Mesenchymal stem cell (in vitro differentiated cells and primary cell): ENCODE data around the gene ZHX3.

ENCODE experiments used
- DNase-seq: peaks from one replicate; pipeline ENCODE4 v3.0.0-alpha.2; 2013
- H2AFZ ChIP-seq: one replicate; pipeline ENCODE4 v1.6.1; 2013; ENCODE audit warnings: low read depth, mild to moderate bottlenecking, control low read depth, inconsistent platforms, low read length, moderate library complexity
- H2AK5ac ChIP-seq: 2 replicates; pipeline ENCODE4 v1.6.1; 2013; ENCODE audit warnings: low read length, moderate library complexity, mild to moderate bottlenecking, inconsistent platforms; ENCODE audit not compliant: severe bottlenecking
- H2BK120ac ChIP-seq: one replicate; pipeline ENCODE4 v1.6.1; 2013; ENCODE audit warnings: low read depth, mild to moderate bottlenecking, inconsistent platforms, low read length, moderate library complexity
- H2BK12ac ChIP-seq, 2 experiments: one replicate each; pipeline ENCODE4 v1.6.1; 2013; ENCODE audit warnings: inconsistent platforms in 2 of 2, low read length in 2 of 2, mild to moderate bottlenecking in 2 of 2, moderate library complexity in 2 of 2, control low read depth in 1 of 2
- H2BK15ac ChIP-seq: one replicate; pipeline ENCODE4 v1.6.1; 2013; ENCODE audit warnings: mild to moderate bottlenecking, low read depth, inconsistent platforms; ENCODE audit not compliant: poor library complexity, severe bottlenecking
- H2BK5ac ChIP-seq: 2 replicates; pipeline ENCODE4 v1.6.1; 2013; ENCODE audit warnings: low read depth, mild to moderate bottlenecking, low read length, control low read depth, inconsistent platforms; ENCODE audit not compliant: poor library complexity, severe bottlenecking
- H3K14ac ChIP-seq, 2 experiments: one replicate each; pipeline ENCODE4 v1.6.1; 2013; ENCODE audit warnings: inconsistent platforms in 2 of 2, low read length in 2 of 2, control low read depth in 1 of 2, mild to moderate bottlenecking in 1 of 2, moderate library complexity in 1 of 2
- H3K18ac ChIP-seq, 2 experiments: one replicate each; pipeline ENCODE4 v1.6.1; 2013; ENCODE audit warnings: inconsistent platforms in 2 of 2, low read length in 2 of 2, control low read depth in 1 of 2, low read depth in 1 of 2, mild to moderate bottlenecking in 1 of 2
- H3K23ac ChIP-seq, 2 experiments: one replicate each; pipeline ENCODE4 v1.6.1; 2013; ENCODE audit warnings: inconsistent platforms in 2 of 2, low read length in 2 of 2, mild to moderate bottlenecking in 2 of 2, moderate library complexity in 2 of 2, control low read depth in 1 of 2
- H3K27ac ChIP-seq: 2 replicates; pipeline ENCODE4 v1.5.1; 2013; ENCODE audit warnings: mild to moderate bottlenecking, moderate library complexity, low read length, control low read depth, inconsistent platforms; ENCODE audit not compliant: poor library complexity, severe bottlenecking
- H3K27me3 ChIP-seq, 2 experiments: 2 replicates each; pipeline versions ENCODE4 v1.6.1 to v1.7.0; 2013; ENCODE audit warnings: low read length in 2 of 2, mild to moderate bottlenecking in 2 of 2, moderate library complexity in 2 of 2, control low read depth in 1 of 2, inconsistent platforms in 1 of 2; ENCODE audit not compliant: control insufficient read depth in 1 of 2, insufficient read depth in 1 of 2
- H3K36me3 ChIP-seq, 2 experiments: 2 replicates each; pipeline versions ENCODE4 v1.6.1 to v1.7.0; 2013; ENCODE audit warnings: low read length in 2 of 2, control low read depth in 1 of 2, inconsistent platforms in 1 of 2, low read depth in 1 of 2, mild to moderate bottlenecking in 1 of 2; ENCODE audit not compliant: insufficient read depth in 2 of 2, control insufficient read depth in 1 of 2
- H3K4ac ChIP-seq, 2 experiments: one replicate each; pipeline ENCODE4 v1.6.1; 2013; ENCODE audit warnings: inconsistent platforms in 2 of 2, low read length in 2 of 2, mild to moderate bottlenecking in 2 of 2, moderate library complexity in 2 of 2, control low read depth in 1 of 2, low read depth in 1 of 2
- H3K4me1 ChIP-seq: 2 replicates; pipeline ENCODE4 v1.6.1; 2013; ENCODE audit warnings: low read depth, low read length, control low read depth; ENCODE audit not compliant: control insufficient read depth, insufficient read depth
- H3K4me2 ChIP-seq: 2 replicates; pipeline ENCODE4 v1.6.1; 2013; ENCODE audit warnings: low read length, mild to moderate bottlenecking, inconsistent platforms; ENCODE audit not compliant: poor library complexity, severe bottlenecking
- H3K4me3 ChIP-seq, 2 experiments: 2 replicates each; pipeline versions ENCODE4 v1.5.1 to v1.7.0; 2013; ENCODE audit warnings: low read length in 2 of 2, mild to moderate bottlenecking in 2 of 2, control low read depth in 1 of 2, low read depth in 1 of 2; ENCODE audit not compliant: insufficient read depth in 1 of 2
- H3K79me1 ChIP-seq: replicated peaks from 2 replicates; pipeline ENCODE4 v1.6.1; 2013; ENCODE audit warnings: mild to moderate bottlenecking, control low read depth, low read length, inconsistent platforms; ENCODE audit not compliant: poor library complexity, severe bottlenecking
- H3K9ac ChIP-seq: 2 replicates; pipeline ENCODE4 v1.7.0; 2013; ENCODE audit warnings: mild to moderate bottlenecking, low read length, moderate library complexity
- H3K9me3 ChIP-seq: 2 replicates; pipeline ENCODE4 v1.7.0; 2013; ENCODE audit warnings: mild to moderate bottlenecking, low read length; ENCODE audit not compliant: control insufficient read depth
- H4K8ac ChIP-seq: one replicate; pipeline ENCODE4 v1.6.1; 2013; ENCODE audit warnings: inconsistent platforms, mild to moderate bottlenecking, low read length, moderate library complexity
- H4K91ac ChIP-seq: one replicate; pipeline ENCODE4 v1.6.1; 2013; ENCODE audit warnings: mild to moderate bottlenecking, low read length, inconsistent platforms
- WGBS: methylation state at CpG from one replicate; pipeline ENCODE4 v1.1.7; 2013; ENCODE audit warnings: mixed read lengths; 5-methylcytosine and 5-hydroxymethylcytosine counted together

The ZHX3 gene

GRCh38 chr20:41221614-41222218, 95.8 kb downstream of the ZHX3 start:
- Histone ChIP-seq H3K9me3 (no peaks in the 10 kb centered on the region), H3K4ac (no peak overlapping the region), H2BK12ac (no peak overlapping the region), H3K9ac (no peak overlapping the region), H2BK15ac (no peak overlapping the region), H2AK5ac (no peak overlapping the region), H2BK5ac (no peak overlapping the region), H3K79me1 (peaks cover 12% of the 10 kb centered on the region), H3K18ac (no peak overlapping the region), H4K91ac (no peak overlapping the region), H3K27me3 (no peaks in the 10 kb centered on the region), H2AFZ (no peak overlapping the region), H2BK120ac (no peak overlapping the region), H3K14ac (peak overlapping the region in 1 of 2 experiments; percentile 53), H3K4me2 (no peak overlapping the region), H3K36me3 (peaks cover 4 to 16% of the 10 kb centered on the region in 2 experiments), H3K23ac (no peak overlapping the region), H3K4me1 (no peaks in the 10 kb centered on the region), H3K4me3 (no peak overlapping the region), H4K8ac (no peak overlapping the region), H3K27ac (no peak overlapping the region)
- WGBS, result 91% methylated on average over 5 of the region's 5 CpGs
- no peak for DNase-seq

GRCh38 chr20:41219824-41220223, 97.7 kb downstream of the ZHX3 start:
- Histone ChIP-seq H3K4me2 (no peak overlapping the region), H2AFZ (no peak overlapping the region), H3K18ac (no peak overlapping the region), H3K4me1 (no peaks in the 10 kb centered on the region), H3K9ac (no peak overlapping the region), H3K27ac (no peak overlapping the region), H3K36me3 (peaks cover 4 to 12% of the 10 kb centered on the region in 2 experiments), H3K14ac (no peak overlapping the region), H3K4ac (no peak overlapping the region), H3K4me3 (no peak overlapping the region), H3K27me3 (no peaks in the 10 kb centered on the region), H3K79me1 (peaks cover 10% of the 10 kb centered on the region), H2BK15ac (no peak overlapping the region), H2BK12ac (no peak overlapping the region), H3K9me3 (no peaks in the 10 kb centered on the region), H2AK5ac (no peak overlapping the region), H2BK5ac (no peak overlapping the region), H4K8ac (no peak overlapping the region), H3K23ac (no peak overlapping the region), H2BK120ac (no peak overlapping the region), H4K91ac (no peak overlapping the region)
- DNase-seq, result no peak
- 98% methylated on average over 2 of the region's 2 CpGs for WGBS

- Histone ChIP-seq H3K4me1 (peaks cover under 1% of the 10 kb centered on the region), H3K4me2 (no peak overlapping the region), H4K91ac (no peak overlapping the region), H3K9me3 (no peaks in the 10 kb centered on the region), H3K27ac (no peak overlapping the region), H3K79me1 (peaks cover 14% of the 10 kb centered on the region), H3K23ac (no peak overlapping the region), H3K27me3 (no peaks in the 10 kb centered on the region), H3K4me3 (no peak overlapping the region), H2BK12ac (no peak overlapping the region), H3K36me3 (peaks cover 4 to 12% of the 10 kb centered on the region in 2 experiments), H3K9ac (no peak overlapping the region), H2BK5ac (no peak overlapping the region), H3K18ac (no peak overlapping the region), H2BK120ac (no peak overlapping the region), H2BK15ac (no peak overlapping the region), H2AK5ac (no peak overlapping the region), H4K8ac (no peak overlapping the region), H2AFZ (no peak overlapping the region), H3K4ac (no peak overlapping the region), H3K14ac (no peak overlapping the region)
- WGBS, result 93% methylated on average over 1 of the region's 2 CpGs
- no peak for DNase-seq
Observed at GRCh38 chr20:41218466-41218865, 99.1 kb downstream of the ZHX3 start.

GRCh38 chr20:41217422-41217821, 100.1 kb downstream of the ZHX3 start:
- no peak overlapping the region for H2BK5ac ChIP-seq
- H2BK120ac ChIP-seq, result no peak overlapping the region
- no peak overlapping the region for H3K9ac ChIP-seq
- no peak overlapping the region for H2AK5ac ChIP-seq
- H2AFZ ChIP-seq, result no peak overlapping the region
- no peak overlapping the region for H2BK12ac ChIP-seq
- 100% methylated on average over 3 of the region's 5 CpGs for WGBS
- no peak overlapping the region for H4K8ac ChIP-seq
- H3K4me3 ChIP-seq, result no peak overlapping the region
- no peak overlapping the region for H4K91ac ChIP-seq
- no peak for DNase-seq
- H3K79me1 ChIP-seq, result peaks cover 15% of the 10 kb centered on the region
- H3K27me3 ChIP-seq, result no peaks in the 10 kb centered on the region
- peaks cover 4 to 12% of the 10 kb centered on the region in 2 experiments for H3K36me3 ChIP-seq
- H3K4me1 ChIP-seq, result peaks cover 4% of the 10 kb centered on the region
- H3K9me3 ChIP-seq, result no peaks in the 10 kb centered on the region
- no peak overlapping the region for H3K4ac ChIP-seq
- H3K23ac ChIP-seq, result no peak overlapping the region
- H3K14ac ChIP-seq, result no peak overlapping the region
- H2BK15ac ChIP-seq, result no peak overlapping the region
- H3K4me2 ChIP-seq, result no peak overlapping the region
- H3K27ac ChIP-seq, result no peak overlapping the region
- H3K18ac ChIP-seq, result no peak overlapping the region
